Endothelial cell of umbilical vein (primary cell): ENCODE results near the gene TAF11L11. TPM values are rescaled to one million over a fixed set of nuclear protein-coding genes. Genes with fewer than 3 reads are reported as not detected.
"Not testable (repeated sequence)": the region's sequence is repeated elsewhere in the genome, so short reads cannot be mapped to it uniquely, and the experiment has no call there.

ENCODE experiments used
- BruUV-seq: library from RNA; stranded (reverse); fragments of 400-500 nt; replicated peaks from 2 replicates; lab custom pipeline; 2021; lab: Mats Ljungman, UMichigan
- CTCF ChIA-PET: fragments of 300-600, 350-600 bp; sonication (Branson Sonifier 250); formaldehyde crosslinking; loops from one replicate; lab custom pipeline; 2021; ENCODE audit warnings: antibody characterized with exemption, inconsistent platforms; lab: Charles Lee
- POLR2A ChIA-PET: fragments of 300-600, 350-600 bp; sonication (Branson Sonifier 250); formaldehyde crosslinking; loops from one replicate; lab custom pipeline; 2021; ENCODE audit warnings: antibody characterized with exemption, inconsistent platforms; lab: Charles Lee
- DNase-seq: peaks from one replicate; pipeline ENCODE4 v3.0.0-alpha.2; 2011; ENCODE audit warnings: low read depth, low spot score
- FAIRE-seq: peaks from 2 replicates; lab custom pipeline; 2011; peaks lifted over from hg19 to GRCh38; lab: Jason Lieb, UNC
- H2AFZ ChIP-seq: 2 replicates; pipeline ENCODE4 v1.6.0; 2012; ENCODE audit warnings: low read depth, low read length, control low read depth, inconsistent platforms
- H3K27ac ChIP-seq: 2 replicates; pipeline ENCODE4 v1.5.1; 2011; ENCODE audit warnings: low read depth, mild to moderate bottlenecking, control low read depth, low read length, moderate library complexity; ENCODE audit not compliant: insufficient read depth
- H3K27me3 ChIP-seq, 2 experiments: 2 replicates each; pipeline versions ENCODE4 v1.6.0 to v1.6.1; 2011; ENCODE audit warnings: low read length in 2 of 2, mixed read lengths in 1 of 2; ENCODE audit not compliant: control insufficient read depth in 2 of 2, insufficient read depth in 2 of 2
- H3K36me3 ChIP-seq, 2 experiments: 2 replicates in 1 of 2; 3 replicates in 1 of 2; pipeline ENCODE4 v1.5.1; 2011; ENCODE audit warnings: low read length in 2 of 2, mild to moderate bottlenecking in 1 of 2, moderate library complexity in 1 of 2; ENCODE audit not compliant: control insufficient read depth in 2 of 2, insufficient read depth in 2 of 2; ENCODE audit errors: extremely low read depth in 1 of 2
- H3K4me1 ChIP-seq: 3 replicates; pipeline ENCODE4 v1.5.1; 2011; ENCODE audit warnings: mild to moderate bottlenecking, low read length; ENCODE audit not compliant: control insufficient read depth, insufficient read depth; ENCODE audit errors: extremely low read depth
- H3K4me2 ChIP-seq: 2 replicates; pipeline ENCODE4 v1.6.1; 2011; ENCODE audit warnings: low read length, control low read depth, mixed read lengths; ENCODE audit not compliant: insufficient read depth
- H3K4me3 ChIP-seq, 3 experiments: fragments of 200-600 bp in 1 of 3; sonication (generic), shearing (Covaris generic) in 1 of 3; replicated peaks in 1 of 3; 2 replicates each; pipeline ENCODE4 v1.5.1; 2011 to 2016; ENCODE audit warnings: control low read depth in 3 of 3, low read length in 3 of 3, mild to moderate bottlenecking in 2 of 3, inconsistent platforms in 1 of 3, low read depth in 1 of 3, moderate library complexity in 1 of 3; ENCODE audit not compliant: insufficient read depth in 1 of 3
- H3K79me2 ChIP-seq: 2 replicates; pipeline ENCODE4 v1.6.0; 2012; ENCODE audit warnings: low read length, inconsistent platforms; ENCODE audit not compliant: control insufficient read depth, insufficient read depth
- H3K9ac ChIP-seq: replicated peaks from 2 replicates; pipeline ENCODE3; 2011; ENCODE audit warnings: low read length, control low read depth; ENCODE audit not compliant: insufficient read depth; ENCODE audit errors: extremely low read depth
- H3K9me1 ChIP-seq: replicated peaks from 3 replicates; pipeline ENCODE4 v1.6.0; 2011; ENCODE audit warnings: mild to moderate bottlenecking, low read length; ENCODE audit not compliant: control insufficient read depth, insufficient read depth; ENCODE audit errors: extremely low read depth
- H3K9me3 ChIP-seq: replicated peaks from 2 replicates; pipeline ENCODE4 v1.5.1; 2012; ENCODE audit warnings: low read length, inconsistent platforms; ENCODE audit not compliant: control insufficient read depth, insufficient read depth
- H4K20me1 ChIP-seq: replicated peaks from 2 replicates; pipeline ENCODE3; 2011; ENCODE audit warnings: mild to moderate bottlenecking, low read length; ENCODE audit not compliant: control insufficient read depth, insufficient read depth; ENCODE audit errors: extremely low read depth
- CTCF ChIP-seq, 2 donors: IDR thresholded peaks; 1 replicate in 1 of 2; 2 replicates in 1 of 2; pipeline ENCODE4 v1.5.1; 2011; ENCODE audit warnings: low read length in 2 of 2, mild to moderate bottlenecking in 2 of 2, moderate library complexity in 2 of 2, control low read depth in 1 of 2, inconsistent platforms in 1 of 2, low read depth in 1 of 2; ENCODE audit not compliant: insufficient read depth in 1 of 2; ENCODE audit errors: extremely low read depth in 1 of 2
- EZH2 ChIP-seq: IDR thresholded peaks from 2 replicates; pipeline ENCODE4 v1.6.1; 2012; ENCODE audit warnings: borderline replicate concordance, low read depth, mild to moderate bottlenecking, moderate library complexity, low read length, inconsistent platforms; ENCODE audit not compliant: severe bottlenecking
- FOS ChIP-seq: IDR thresholded peaks from 2 replicates; pipeline ENCODE4 v1.6.1; 2011; ENCODE audit warnings: mild to moderate bottlenecking, low read length, moderate library complexity, borderline replicate concordance; ENCODE audit not compliant: insufficient read depth
- GATA2 ChIP-seq: IDR thresholded peaks from 2 replicates; pipeline ENCODE4 v1.7.0; 2011; ENCODE audit warnings: low read depth, mild to moderate bottlenecking, moderate library complexity, mixed read lengths, low read length; ENCODE audit not compliant: insufficient read length, insufficient read depth
- JUN ChIP-seq: IDR thresholded peaks from 2 replicates; pipeline ENCODE4 v1.6.1; 2011; ENCODE audit warnings: borderline replicate concordance, low read depth; ENCODE audit not compliant: insufficient read length, insufficient read depth
- MYC ChIP-seq: IDR thresholded peaks from one replicate; pipeline ENCODE4 v1.6.1; 2011; ENCODE audit warnings: mild to moderate bottlenecking, low read depth, low read length
- POLR2A ChIP-seq: IDR thresholded peaks from 2 replicates; pipeline ENCODE4 v1.6.1; 2012; ENCODE audit warnings: low read depth, mild to moderate bottlenecking, control low read depth, low read length
- POLR2AphosphoS5 ChIP-seq: IDR thresholded peaks from 2 replicates; pipeline ENCODE4 v1.6.1; 2012; ENCODE audit warnings: low read depth, mild to moderate bottlenecking, control low read depth, low read length, moderate library complexity; ENCODE audit not compliant: insufficient read depth
- dilution Hi-C: fragments of 300-500 bp; cut with MboI; formaldehyde crosslinking; loops from one replicate; pipeline ENCODE4 v1.15.0; 2019; ENCODE audit warnings: low sequenced_read_pairs; ENCODE audit not compliant: extremely low pct_ligation_motif_present
- intact Hi-C: fragments of 100-400 bp; cut with micrococcal nuclease; formaldehyde crosslinking; loops from one replicate; pipeline ENCODE4 v1.10.0; 2022
- polyA plus RNA-seq, 4 experiments: library from polyadenylated mRNA; depleted of rRNA in 3 of 4; stranded (reverse) in 3 of 4; unstranded in 1 of 4; fragments of >200 nt; gene quantifications; 2 replicates each; pipeline versions ENCODE4 v1.2.1 to v1.2.3, GENCODE V29; 2011 to 2012; ENCODE audit warnings: missing spikeins in 1 of 4
- total RNA-seq: library from RNA; stranded (reverse); gene quantifications from 2 replicates; pipeline ENCODE4 v1.2.3, GENCODE V29; 2021
- TF ChIP-seq, protein P1 (sequence below): IDR thresholded peaks from 2 replicates; pipeline ENCODE4 v1.6.1; 2011; ENCODE audit not compliant: insufficient read depth, insufficient read length

The TAF11L11 gene
- total and polyA plus RNA-seq, 2 donors (not counting 3 experiments of a cell fraction or from before 2014, with no cell fraction given), result not detected

- H3K4me1 ChIP-seq, H3K9me3 ChIP-seq, H3K4me2 ChIP-seq, H3K27ac ChIP-seq, DNase-seq, BruUV-seq, H2AFZ ChIP-seq, dilution Hi-C loops, H3K9ac ChIP-seq, H4K20me1 ChIP-seq, H3K27me3 ChIP-seq, H3K9me1 ChIP-seq, POLR2A ChIA-PET, intact Hi-C loops, H3K36me3 ChIP-seq, CTCF ChIA-PET, FAIRE-seq, H3K79me2 ChIP-seq, H3K4me3 ChIP-seq: not testable (repeated sequence)
These were observed 6.3 kb upstream of the TAF11L11 start, which contains the start of gene TAF11L10 for GRCh38 chr5:17597728-17598127. Gene TAF11L10, minus strand, starts transcription at chr5:17597828.

- ChIA-PET CTCF (no interaction called here), POLR2A (no interaction called here)
- BruUV-seq, result no TSS peak
- Histone ChIP-seq H3K27me3 (no peaks in the 10 kb centered on the region), H3K4me1 (no peaks in the 10 kb centered on the region), H4K20me1 (no peaks in the 10 kb centered on the region), H3K4me3 (no peak overlapping the region), H3K9ac (no peak overlapping the region), H2AFZ (no peak overlapping the region), H3K79me2 (no peaks in the 10 kb centered on the region), H3K36me3 (no peaks in the 10 kb centered on the region), H3K9me1 (no peaks in the 10 kb centered on the region), H3K9me3 (no peaks in the 10 kb centered on the region), H3K4me2 (no peak overlapping the region), H3K27ac (no peak overlapping the region)
- DNase-seq (no peak), FAIRE-seq (no peak)
- TF ChIP-seq MYC, result no peak
- no peak for TF ChIP-seq POLR2AphosphoS5
- TF ChIP-seq POLR2A, result no peak
- TF ChIP-seq JUN, result no peak
- TF ChIP-seq, protein P1, sequence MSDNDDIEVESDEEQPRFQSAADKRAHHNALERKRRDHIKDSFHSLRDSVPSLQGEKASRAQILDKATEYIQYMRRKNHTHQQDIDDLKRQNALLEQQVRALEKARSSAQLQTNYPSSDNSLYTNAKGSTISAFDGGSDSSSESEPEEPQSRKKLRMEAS, result no peak
- no peak for TF ChIP-seq EZH2
- no peak for TF ChIP-seq FOS
- TF ChIP-seq CTCF (IDR thresholded peaks at IDR 0.05; ENCODE audit: extremely low read depth in 1 of 2, insufficient read depth in 1 of 2, low read depth in 1 of 2, low read length in 2 of 2), result no peak
- TF ChIP-seq GATA2, result no peak
- dilution Hi-C loops, result no loop called here
- intact Hi-C loops, result no loop called here
These were observed 968 bp downstream of the TAF11L11 start for GRCh38 chr5:17604951-17605350.

- H4K20me1 ChIP-seq, H3K79me2 ChIP-seq, H3K9ac ChIP-seq, H3K27me3 ChIP-seq, H3K4me3 ChIP-seq, BruUV-seq, DNase-seq, H3K36me3 ChIP-seq, CTCF ChIA-PET, POLR2A ChIA-PET, intact Hi-C loops, H3K9me3 ChIP-seq, H2AFZ ChIP-seq, dilution Hi-C loops, H3K4me2 ChIP-seq, H3K9me1 ChIP-seq, H3K4me1 ChIP-seq, FAIRE-seq, H3K27ac ChIP-seq: not testable (repeated sequence)
These were observed 3.5 kb downstream of the TAF11L11 start for GRCh38 chr5:17607461-17607860.
